Activated CD4-positive, alpha-beta T cell treated with anti-CD3 and anti-CD28 coated beads, Interleukin-2, Interleukin-6, amounts not matched to agents 100 ng/mL and 50 ng/mL, durations not matched to agents 16 hours and 8 hours (primary cell): ENCODE data around the gene SNX24.

Experiments used
- DNase-seq: peaks from one replicate; pipeline ENCODE4 v3.0.0-alpha.2; 2020

SNX24 gene

GRCh38 chr5:122924203-122924602, 78.8 kb downstream of the SNX24 start:
- no peak for DNase-seq

GRCh38 chr5:122924719-122925395, 79.4 kb downstream of the SNX24 start:
- no peak for DNase-seq

- DNase-seq = no peak
Measured at GRCh38 chr5:122929001-122929400, 83.6 kb downstream of the SNX24 start.

GRCh38 chr5:122929980-122930379, 84.6 kb downstream of the SNX24 start:
- no peak for DNase-seq

- DNase-seq = no peak
Measured at GRCh38 chr5:122933956-122934355, 88.5 kb downstream of the SNX24 start.

GRCh38 chr5:122936088-122936487, 90.7 kb downstream of the SNX24 start:
- DNase-seq = no peak

- no peak for DNase-seq
Measured at GRCh38 chr5:122937914-122938313, 92.5 kb downstream of the SNX24 start.

GRCh38 chr5:122940890-122941289, 95.5 kb downstream of the SNX24 start:
- DNase-seq = no peak

- DNase-seq = no peak
Measured at GRCh38 chr5:122941737-122942136, 96.3 kb downstream of the SNX24 start.

GRCh38 chr5:122942164-122942914, 96.9 kb downstream of the SNX24 start:
- no peak for DNase-seq

- no peak for DNase-seq
Measured at GRCh38 chr5:122943050-122943698, 97.8 kb downstream of the SNX24 start.

GRCh38 chr5:122944051-122944450, 98.6 kb downstream of the SNX24 start:
- DNase-seq = no peak

- no peak for DNase-seq
Measured at GRCh38 chr5:122947372-122947771, 102.0 kb downstream of the SNX24 start.

- DNase-seq = no peak
Measured at GRCh38 chr5:122947772-122948171, 102.4 kb downstream of the SNX24 start.

- DNase-seq = no peak
Measured at GRCh38 chr5:122948319-122948718, 102.9 kb downstream of the SNX24 start.

- no peak for DNase-seq
Measured at GRCh38 chr5:122951658-122952057, 106.2 kb downstream of the SNX24 start.

GRCh38 chr5:122954719-122955118, 109.3 kb downstream of the SNX24 start:
- DNase-seq = no peak

GRCh38 chr5:122957457-122957856, 112.0 kb downstream of the SNX24 start:
- no peak for DNase-seq

GRCh38 chr5:122959740-122960445, 114.5 kb downstream of the SNX24 start:
- no peak for DNase-seq

- no peak for DNase-seq
Measured at GRCh38 chr5:122963305-122963704, 117.9 kb downstream of the SNX24 start.

GRCh38 chr5:122965111-122965510, 119.7 kb downstream of the SNX24 start:
- no peak for DNase-seq

- DNase-seq = no peak
Measured at GRCh38 chr5:122967085-122967484, 121.7 kb downstream of the SNX24 start.

GRCh38 chr5:122967625-122968024, 122.2 kb downstream of the SNX24 start:
- no peak for DNase-seq
